Testis (tissue), 3 donors: ENCODE data around the gene FAM20B. TPM values are rescaled to one million over a fixed set of nuclear protein-coding genes. Genes with fewer than 3 reads are reported as not detected.
A peak's percentile ranks its signal among the peaks of the same experiment; 100 is the strongest.
"Not testable (repeated sequence)": the region's sequence is repeated elsewhere in the genome, so short reads cannot be mapped to it uniquely, and the experiment has no call there.

ENCODE experiments used
- DNase-seq: peaks from one replicate; pipeline ENCODE4 v3.0.0-alpha.2; 2019
- H3K27ac ChIP-seq, 2 donors: fragments of 200-600 bp; sonication (generic); one replicate each; pipeline ENCODE4 v1.5.1; 2019
- H3K27me3 ChIP-seq: fragments of 200-600 bp; sonication (generic); one replicate; pipeline ENCODE4 v1.5.1; 2019
- H3K36me3 ChIP-seq: fragments of 200-600 bp; sonication (generic); one replicate; pipeline ENCODE4 v1.5.1; 2017; ENCODE audit warnings: low read depth; ENCODE audit errors: missing control alignments
- H3K4me1 ChIP-seq: fragments of 200-600 bp; sonication (generic); one replicate; pipeline ENCODE4 v1.5.1; 2019
- H3K4me3 ChIP-seq, 2 donors: fragments of 200-600 bp; sonication (generic); one replicate each; pipeline ENCODE4 v1.5.1; 2017 to 2019
- H3K9me3 ChIP-seq: fragments of 200-600 bp; sonication (generic); one replicate; pipeline ENCODE4 v1.5.1; 2017
- POLR2A ChIP-seq: fragments of 450-650 bp; IDR thresholded peaks from one replicate; pipeline ENCODE4 v1.6.1; 2017; ENCODE audit warnings: antibody characterized with exemption, mild to moderate bottlenecking, moderate library complexity
- WGBS, 2 donors: methylation state at CpG; one replicate each; pipeline ENCODE4 v1.1.5; 2018; 5-methylcytosine and 5-hydroxymethylcytosine counted together
- intact Hi-C: fragments of 100-400 bp; cut with DNase I; formaldehyde crosslinking; loops from one replicate; pipeline ENCODE4 v1.15.1; 2023; ENCODE audit warnings: low total_unique reads
- polyA plus RNA-seq: library from polyadenylated mRNA; stranded (reverse); fragments of 350-450 nt; fragmentation: Illumina TruSeq; extraction: RNeasy Lipid Tissue Mini Kit (QIAGEN cat#74804); gene quantifications from one replicate; pipeline ENCODE4 v1.2.3, GENCODE V29; 2014; ENCODE audit warnings: low read depth, low replicate concordance; ENCODE audit not compliant: insufficient read depth
- total RNA-seq, 2 donors: library from RNA; depleted of rRNA; stranded (reverse); fragments of >200 nt; gene quantifications; one replicate each; pipeline ENCODE4 v1.2.3, GENCODE V29; 2016
- TF ChIP-seq, protein P1 (sequence below), 3 experiments: fragments of 450-650 bp in 2 of 3; fragments of 200-600 bp in 1 of 3; sonication (generic) in 1 of 3; IDR thresholded peaks; one replicate each; pipeline ENCODE4 v1.5.1; 2016 to 2019; ENCODE audit warnings: antibody characterized with exemption in 3 of 3, mild to moderate bottlenecking in 2 of 3, moderate library complexity in 1 of 3

Gene FAM20B
- total and polyA plus RNA-seq, 3 donors from 2014 or later = 16.8 to 22.3 (median 20.1) TPM

DNA sequence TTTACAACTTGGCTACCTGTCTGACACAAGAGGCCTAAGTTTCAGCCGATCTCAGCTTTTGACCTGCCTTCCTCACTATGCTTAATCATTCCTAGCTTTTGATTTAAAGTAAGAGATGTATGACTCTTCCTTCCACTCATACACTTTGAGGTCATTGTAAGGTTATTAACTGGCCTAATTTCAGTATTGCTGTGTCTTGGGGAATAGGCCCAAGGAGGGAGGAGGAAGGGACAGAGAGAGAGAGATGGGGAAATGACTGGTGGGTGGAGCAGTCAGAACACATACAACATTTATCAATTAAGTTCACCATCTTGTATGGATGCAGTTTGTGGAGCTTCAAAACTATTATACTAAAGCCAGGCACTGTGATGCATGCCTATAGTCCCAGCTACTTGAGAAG, 28.3 kb upstream of the FAM20B start:
- Histone ChIP-seq H3K4me3 (no peak overlapping the region), H3K9me3 (no peaks in the 10 kb centered on the region), H3K27me3 (no peaks in the 10 kb centered on the region), H3K4me1 (peaks cover 3% of the 10 kb centered on the region), H3K36me3 (no peaks in the 10 kb centered on the region), H3K27ac (no peak overlapping the region)
- WGBS, 2 donors = 87 to 89% methylated on average over 1 of the region's 1 CpG
- TF ChIP-seq POLR2A = no peak
- TF ChIP-seq, protein P1, sequence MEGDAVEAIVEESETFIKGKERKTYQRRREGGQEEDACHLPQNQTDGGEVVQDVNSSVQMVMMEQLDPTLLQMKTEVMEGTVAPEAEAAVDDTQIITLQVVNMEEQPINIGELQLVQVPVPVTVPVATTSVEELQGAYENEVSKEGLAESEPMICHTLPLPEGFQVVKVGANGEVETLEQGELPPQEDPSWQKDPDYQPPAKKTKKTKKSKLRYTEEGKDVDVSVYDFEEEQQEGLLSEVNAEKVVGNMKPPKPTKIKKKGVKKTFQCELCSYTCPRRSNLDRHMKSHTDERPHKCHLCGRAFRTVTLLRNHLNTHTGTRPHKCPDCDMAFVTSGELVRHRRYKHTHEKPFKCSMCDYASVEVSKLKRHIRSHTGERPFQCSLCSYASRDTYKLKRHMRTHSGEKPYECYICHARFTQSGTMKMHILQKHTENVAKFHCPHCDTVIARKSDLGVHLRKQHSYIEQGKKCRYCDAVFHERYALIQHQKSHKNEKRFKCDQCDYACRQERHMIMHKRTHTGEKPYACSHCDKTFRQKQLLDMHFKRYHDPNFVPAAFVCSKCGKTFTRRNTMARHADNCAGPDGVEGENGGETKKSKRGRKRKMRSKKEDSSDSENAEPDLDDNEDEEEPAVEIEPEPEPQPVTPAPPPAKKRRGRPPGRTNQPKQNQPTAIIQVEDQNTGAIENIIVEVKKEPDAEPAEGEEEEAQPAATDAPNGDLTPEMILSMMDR (IDR thresholded peaks at IDR 0.05) = no peak
- DNase-seq = no peak
- intact Hi-C loops = no loop called here

DNA sequence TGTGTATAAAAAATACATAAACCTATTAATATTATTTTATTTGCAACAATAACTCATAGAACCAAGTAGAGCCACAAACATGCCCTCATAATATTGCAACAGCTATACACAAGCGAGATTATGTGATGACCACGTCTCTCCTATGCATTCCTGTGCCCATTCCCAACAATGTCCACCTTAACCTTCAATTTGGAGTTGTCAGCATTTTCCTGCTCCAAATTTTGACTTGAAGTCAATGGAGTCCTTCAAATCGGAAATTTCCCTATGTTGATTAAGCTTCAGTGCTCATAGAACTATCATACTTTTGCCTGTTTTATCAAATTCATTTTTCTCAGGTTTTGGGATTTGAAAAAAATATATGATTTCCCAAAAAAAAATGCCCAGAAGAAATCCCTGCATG, 27.4 kb upstream of the FAM20B start:
- no peak for TF ChIP-seq POLR2A
- TF ChIP-seq, protein P1 (IDR thresholded peaks at IDR 0.05) = no peak
- H3K4me3 ChIP-seq = no peak overlapping the region
- no peak overlapping the region for H3K27ac ChIP-seq
- peaks cover 10% of the 10 kb centered on the region for H3K4me1 ChIP-seq
- intact Hi-C loops = no loop called here
- no peaks in the 10 kb centered on the region for H3K27me3 ChIP-seq
- DNase-seq = no peak
- H3K36me3 ChIP-seq = no peaks in the 10 kb centered on the region
- H3K9me3 ChIP-seq = no peaks in the 10 kb centered on the region
- WGBS, 2 donors = 89 to 92% methylated on average over 3 of the region's 3 CpGs

DNA sequence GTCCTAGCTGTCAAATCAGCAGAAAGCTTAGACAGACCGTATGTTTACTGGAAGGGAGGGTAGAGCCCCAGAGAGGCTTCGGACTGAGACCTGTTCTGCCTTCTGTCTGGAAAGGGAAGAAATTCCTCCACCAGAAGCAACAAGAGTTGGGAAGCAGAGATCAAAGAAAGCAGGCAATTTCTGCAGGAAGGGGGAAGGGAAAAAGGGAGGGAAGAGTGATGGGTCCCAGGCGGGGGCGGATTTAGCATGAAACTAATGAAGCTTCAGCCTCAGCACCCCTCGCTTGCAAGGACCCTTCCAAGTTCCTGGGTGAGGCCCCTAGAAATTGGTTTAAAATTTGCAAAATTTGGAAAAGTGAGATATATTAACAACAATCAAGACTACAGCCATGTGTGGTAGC, 26.6 kb upstream of the FAM20B start:
- Histone ChIP-seq H3K27ac (no peak overlapping the region), H3K27me3 (no peaks in the 10 kb centered on the region), H3K36me3 (no peaks in the 10 kb centered on the region), H3K4me1 (peaks cover 10% of the 10 kb centered on the region), H3K9me3 (no peaks in the 10 kb centered on the region), H3K4me3 (no peak overlapping the region)
- intact Hi-C loops = no loop called here
- TF ChIP-seq, protein P1 (IDR thresholded peaks at IDR 0.05) = no peak
- TF ChIP-seq POLR2A = no peak
- no peak for DNase-seq
- 82 to 86% methylated on average over 5 of the region's 5 CpGs for WGBS, 2 donors

DNA sequence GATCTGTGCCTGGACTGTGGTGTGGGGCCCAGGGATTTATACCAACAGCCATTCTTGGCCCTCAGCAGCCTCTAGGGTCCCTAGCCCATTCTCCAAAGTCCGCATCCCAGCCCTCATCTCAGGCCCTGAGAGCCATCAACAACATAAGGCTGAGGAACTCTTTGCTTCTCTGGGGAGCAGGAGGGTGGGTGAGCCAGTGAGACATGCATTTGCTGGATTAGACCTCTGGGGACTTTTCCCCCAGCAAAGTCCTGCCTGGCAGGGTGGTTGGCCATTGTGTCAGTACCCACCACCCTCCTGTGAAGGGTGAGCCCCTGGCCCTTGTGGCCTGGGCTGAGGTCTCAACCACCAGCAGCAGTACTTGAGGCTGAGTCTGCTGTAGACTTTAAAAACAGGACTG, 24.2 kb upstream of the FAM20B start:
- no peaks in the 10 kb centered on the region for H3K36me3 ChIP-seq
- H3K27ac ChIP-seq = no peak overlapping the region
- no peaks in the 10 kb centered on the region for H3K27me3 ChIP-seq
- DNase-seq = no peak
- WGBS, 2 donors = 71 to 91% methylated on average over 1 of the region's 1 CpG
- peaks cover 10% of the 10 kb centered on the region for H3K4me1 ChIP-seq
- H3K4me3 ChIP-seq = no peak overlapping the region
- no peak for TF ChIP-seq POLR2A
- TF ChIP-seq, protein P1 (IDR thresholded peaks at IDR 0.05) = no peak
- intact Hi-C loops = loop anchor here (10.0 kb wide), 2 partner anchors 237 to 467 kb away; no protein-coding TSS in a partner anchor
- H3K9me3 ChIP-seq = no peaks in the 10 kb centered on the region

DNA sequence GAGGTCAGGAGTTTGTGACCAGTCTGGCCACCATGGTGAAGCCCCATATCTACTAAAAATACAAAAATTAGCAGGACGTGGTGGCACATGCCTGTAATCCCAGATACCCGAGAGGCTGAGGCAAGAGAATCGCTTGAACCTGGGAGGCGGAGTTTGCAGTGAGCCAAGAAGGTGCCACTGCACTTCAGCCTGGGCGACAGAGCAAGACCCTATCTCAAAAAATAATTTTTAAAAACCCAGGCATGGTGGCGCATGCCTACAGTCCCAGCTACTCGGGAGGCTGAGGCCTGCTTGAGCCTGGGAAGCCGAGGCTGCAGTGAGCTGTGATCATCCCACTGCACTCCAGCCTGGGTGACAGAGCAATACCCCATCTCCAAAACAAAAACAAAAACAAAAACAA, 23.6 kb upstream of the FAM20B start:
- H3K36me3 ChIP-seq, DNase-seq, H3K9me3 ChIP-seq, H3K27me3 ChIP-seq: not testable (repeated sequence)
- 60 to 81% methylated on average over 8 of the region's 8 CpGs for WGBS, 2 donors
- peaks cover 10% of the 10 kb centered on the region for H3K4me1 ChIP-seq
- intact Hi-C loops = loop anchor here (10.0 kb wide), 2 partner anchors 237 to 467 kb away; no protein-coding TSS in a partner anchor
- H3K4me3 ChIP-seq = peak overlapping the region in 1 of 2 donors; percentile 9
- H3K27ac ChIP-seq = peak overlapping the region in 1 of 2 donors; percentile 39
